Dermis blood vessel endothelial cell (primary cell): ENCODE measurements around the gene SYT5. TPM values are rescaled to one million over a fixed set of nuclear protein-coding genes. Genes with fewer than 3 reads are reported as not detected.
"Not testable (repeated sequence)": the region's sequence is repeated elsewhere in the genome, so short reads cannot be mapped to it uniquely, and the experiment has no call there.

Source experiments
- DNase-seq: peaks from one replicate; pipeline ENCODE4 v3.0.0; 2010
- total RNA-seq: library from RNA; depleted of rRNA; stranded (reverse); fragments of >200 nt; gene quantifications from 2 replicates; pipeline ENCODE4 v1.2.3, GENCODE V29; 2014

SYT5 gene
- total RNA-seq, 1 donor from 2014 or later: not detected

DNA sequence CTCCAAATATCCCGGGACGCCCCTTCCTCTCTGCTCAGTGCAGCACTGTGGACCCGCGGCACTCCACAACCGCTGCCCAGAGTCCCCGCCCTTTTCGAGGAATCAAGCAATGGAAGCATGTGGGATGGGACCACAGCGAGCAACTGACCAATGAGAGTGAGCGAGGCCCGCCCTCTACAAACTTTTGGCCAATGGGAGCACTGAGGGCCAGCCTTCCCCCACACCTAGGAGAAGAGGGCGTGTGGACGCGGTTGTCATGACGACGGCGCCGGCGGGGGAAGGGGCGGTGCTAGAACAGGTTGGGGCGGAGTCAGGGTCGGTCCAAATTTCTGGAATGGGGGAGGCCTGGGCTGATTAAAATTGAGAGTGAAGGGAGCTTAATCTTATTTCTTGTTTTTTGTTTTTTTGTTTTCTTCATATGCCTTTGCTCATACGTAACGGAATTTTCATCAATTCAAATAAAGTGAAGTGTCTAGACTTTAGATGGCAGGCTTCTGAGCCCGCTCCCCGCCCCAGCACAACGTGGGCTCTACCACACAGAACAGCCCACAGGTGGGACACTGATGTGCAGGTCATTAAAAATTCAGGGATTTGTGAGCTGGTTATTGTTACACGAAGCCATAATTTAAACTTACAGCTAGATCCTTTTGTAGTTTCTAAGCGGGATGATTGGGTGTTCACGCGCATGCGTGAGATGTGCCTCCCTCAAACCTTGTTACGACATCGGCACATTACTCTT, 13.4 kb downstream of the SYT5 start, which contains the start of gene DNAAF3:
Gene DNAAF3 (minus strand): TSS at position 84 of the 739 bp plus-strand sequence. CDS start 200 bp downstream, outside the sequence.
- DNase-seq: peak; percentile 99

DNA sequence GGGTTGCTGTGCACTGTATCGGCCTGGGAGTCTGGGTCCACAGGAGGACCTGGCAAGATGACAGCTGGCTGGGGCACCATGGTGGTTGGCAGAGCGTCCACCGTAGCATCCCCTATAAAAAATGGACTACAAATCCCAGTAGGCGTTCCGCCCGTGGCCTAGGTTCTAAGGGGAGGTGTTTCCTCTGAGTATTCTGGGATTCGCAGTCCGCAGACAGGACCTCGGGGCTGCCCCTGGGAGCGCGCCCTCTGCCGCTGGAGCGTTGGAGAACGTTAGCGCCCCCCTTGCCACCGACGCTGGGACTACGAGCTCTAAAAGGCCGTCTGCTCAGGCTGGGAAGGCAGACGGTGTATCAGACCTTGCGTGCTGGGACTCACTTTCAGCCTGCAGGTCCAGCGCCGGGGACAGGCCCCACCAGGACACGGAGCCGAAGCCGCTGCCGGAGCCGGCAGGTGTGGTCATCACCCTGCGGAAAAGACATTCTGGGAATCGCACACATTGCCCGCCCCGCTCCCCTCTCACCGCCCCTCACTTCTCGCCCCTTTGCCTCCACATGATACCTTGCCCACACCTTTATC, 14.0 kb downstream of the SYT5 start:
- peak; percentile 91 for DNase-seq

DNA sequence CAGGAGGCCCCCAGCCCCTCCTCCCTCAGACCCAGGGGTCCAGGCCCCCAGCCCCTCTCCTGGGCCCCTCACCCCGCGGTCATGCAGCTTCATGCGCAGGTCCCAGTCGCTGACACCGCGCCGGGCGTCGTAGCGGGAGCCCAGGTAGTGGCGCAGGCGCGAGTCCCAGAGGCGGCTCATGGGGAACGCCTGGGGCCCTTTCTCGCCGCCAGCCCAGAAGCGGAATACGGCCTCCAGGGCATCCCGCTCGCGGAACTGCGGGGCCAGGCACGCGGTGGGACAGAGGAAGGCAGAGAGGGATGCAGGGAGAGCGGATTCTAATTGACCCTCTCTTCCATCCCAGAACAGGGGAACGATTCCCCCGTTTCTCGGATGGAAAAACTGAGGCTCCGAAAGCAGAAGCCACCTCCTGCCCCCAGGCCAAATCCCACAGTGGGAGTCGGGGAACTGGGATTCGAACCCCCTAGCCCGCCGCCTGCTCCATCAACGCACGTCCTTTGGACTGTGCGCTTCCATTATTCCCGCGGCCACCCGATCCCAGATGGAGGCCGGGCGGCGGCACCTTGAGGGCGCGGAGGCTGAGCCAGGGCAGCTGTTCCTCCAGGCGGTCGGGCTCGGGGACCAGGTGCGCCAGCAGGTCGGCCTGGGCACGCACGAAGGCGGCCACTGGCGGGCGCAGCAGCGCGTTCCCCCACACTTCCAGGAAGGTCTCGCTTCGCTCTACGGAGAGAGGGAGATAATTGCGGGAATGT, 18.3 kb downstream of the SYT5 start:
- DNase-seq: no peak

DNA sequence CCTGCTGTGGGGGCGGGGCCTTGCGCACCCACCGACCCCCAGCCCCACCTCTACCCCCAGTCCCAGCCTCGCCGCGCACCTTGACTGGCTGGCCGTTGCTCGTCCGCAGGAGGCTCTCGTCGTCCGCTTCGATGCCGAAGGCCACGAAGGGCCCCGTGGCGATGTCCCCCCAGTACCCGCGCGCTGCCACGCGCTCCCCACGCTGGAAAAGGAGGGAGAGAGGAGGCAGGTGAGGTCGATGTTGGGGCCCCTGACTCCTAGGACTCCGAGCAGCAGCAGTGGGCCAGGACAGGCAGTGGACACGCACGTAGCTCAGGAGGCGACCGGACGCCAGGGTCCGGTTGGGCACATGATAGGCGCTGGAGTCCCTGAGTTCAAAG, 19.1 kb downstream of the SYT5 start:
- DNase-seq: no peak

DNA sequence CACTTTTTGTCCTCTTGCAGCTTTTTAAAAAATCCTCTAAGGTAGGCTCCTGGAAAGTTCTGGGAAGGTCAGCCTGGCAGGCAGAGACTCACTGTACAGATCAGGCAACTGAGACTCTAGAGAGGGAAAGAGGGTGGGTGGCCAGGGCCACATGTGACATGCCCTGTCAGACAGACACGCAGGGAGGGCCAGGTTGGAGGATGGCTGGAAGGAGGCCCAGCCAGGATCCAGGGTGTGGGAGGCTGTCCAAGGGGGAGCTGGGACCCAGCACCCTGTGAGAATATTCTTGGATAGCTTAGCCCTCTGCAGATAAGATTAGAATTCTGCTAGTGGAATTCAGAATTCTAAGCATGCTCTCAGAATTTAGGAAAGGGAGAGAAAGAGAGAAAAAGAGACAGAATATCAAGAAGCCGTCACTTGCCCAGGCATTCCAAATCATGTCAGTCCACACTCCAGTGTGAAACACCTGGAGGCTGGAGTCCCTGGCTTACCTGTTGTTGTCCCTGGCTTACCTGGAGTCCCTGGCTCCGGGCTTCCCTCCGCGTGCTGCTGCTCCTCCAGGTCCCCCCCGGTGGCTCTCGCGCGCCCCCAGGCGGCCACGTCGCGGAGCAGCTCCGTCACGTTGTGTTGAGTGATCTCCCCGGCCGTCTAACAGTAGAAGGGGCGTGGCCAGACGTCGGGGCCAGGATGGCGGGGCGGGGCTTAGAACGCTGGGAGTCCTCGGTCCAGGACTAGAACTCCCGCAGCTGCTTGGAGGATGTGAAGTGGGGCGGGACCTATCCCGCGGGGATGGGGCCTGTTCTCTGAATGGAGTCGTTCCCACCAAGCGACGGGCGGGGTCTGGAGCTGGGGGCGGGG, 19.7 kb downstream of the SYT5 start:
- DNase-seq: peak; percentile 93

DNA sequence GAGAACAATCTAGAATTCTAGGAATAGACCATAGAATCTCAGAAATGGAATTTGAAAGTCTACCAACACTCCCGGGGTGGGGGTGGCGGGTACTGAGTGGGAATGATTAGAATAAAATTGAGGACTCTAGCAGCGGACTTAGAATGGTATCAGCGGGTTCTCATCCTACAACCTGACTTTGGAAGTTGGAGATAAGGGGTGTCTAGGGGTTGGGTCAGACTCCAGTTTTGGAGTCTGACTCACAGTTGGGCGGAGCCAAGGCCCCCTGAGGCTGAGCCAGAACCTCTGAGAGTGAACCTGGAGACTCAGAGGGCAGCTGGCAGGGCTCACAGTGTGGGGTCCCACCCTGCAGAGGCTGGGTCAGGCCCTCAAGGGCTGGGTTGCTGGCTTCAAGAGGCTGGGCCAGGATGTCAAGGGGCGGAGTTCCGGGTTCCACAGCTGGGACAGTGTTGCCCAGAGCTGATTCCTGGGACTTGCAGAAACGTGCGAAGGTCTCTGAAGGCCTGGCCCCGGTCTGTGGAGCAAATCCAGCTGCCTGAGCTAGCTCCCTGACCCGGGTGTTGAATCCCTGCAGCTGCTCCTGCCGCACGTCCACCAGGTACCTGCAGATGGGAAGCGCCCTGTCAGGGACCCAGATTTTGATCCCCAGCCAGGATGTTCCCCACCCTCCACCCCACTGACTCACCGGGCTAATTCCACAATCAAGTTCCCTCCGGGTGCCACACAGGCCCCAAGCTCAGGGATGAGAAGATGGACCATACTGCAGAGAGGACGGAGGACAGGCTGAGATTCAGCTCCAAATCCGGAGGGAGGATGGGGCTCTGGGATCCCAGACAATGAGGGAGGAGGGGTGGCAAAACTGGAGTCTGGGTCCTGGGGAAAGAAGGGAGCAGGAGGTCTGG, 21.0 kb downstream of the SYT5 start:
- no peak for DNase-seq

DNA sequence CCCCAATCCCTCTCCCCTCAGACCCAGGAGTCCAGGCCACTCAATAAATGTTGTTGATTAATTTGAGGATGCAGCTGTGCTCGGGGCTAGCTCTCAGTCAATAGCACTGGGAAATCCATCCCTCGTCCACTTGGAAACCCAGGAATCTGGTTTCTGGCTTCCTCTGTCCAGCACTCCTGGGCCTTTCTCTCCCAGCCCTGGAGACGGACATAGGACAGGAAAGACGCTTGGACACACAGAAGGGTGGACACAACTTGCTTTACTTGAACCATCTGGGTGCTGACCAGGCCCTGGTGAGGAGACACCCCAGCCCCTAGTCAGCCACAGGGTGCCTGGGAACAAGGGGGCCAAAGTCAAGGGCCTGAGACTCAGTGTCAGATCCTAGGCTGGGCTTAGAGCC, 21.7 kb downstream of the SYT5 start:
- no peak for DNase-seq

DNA sequence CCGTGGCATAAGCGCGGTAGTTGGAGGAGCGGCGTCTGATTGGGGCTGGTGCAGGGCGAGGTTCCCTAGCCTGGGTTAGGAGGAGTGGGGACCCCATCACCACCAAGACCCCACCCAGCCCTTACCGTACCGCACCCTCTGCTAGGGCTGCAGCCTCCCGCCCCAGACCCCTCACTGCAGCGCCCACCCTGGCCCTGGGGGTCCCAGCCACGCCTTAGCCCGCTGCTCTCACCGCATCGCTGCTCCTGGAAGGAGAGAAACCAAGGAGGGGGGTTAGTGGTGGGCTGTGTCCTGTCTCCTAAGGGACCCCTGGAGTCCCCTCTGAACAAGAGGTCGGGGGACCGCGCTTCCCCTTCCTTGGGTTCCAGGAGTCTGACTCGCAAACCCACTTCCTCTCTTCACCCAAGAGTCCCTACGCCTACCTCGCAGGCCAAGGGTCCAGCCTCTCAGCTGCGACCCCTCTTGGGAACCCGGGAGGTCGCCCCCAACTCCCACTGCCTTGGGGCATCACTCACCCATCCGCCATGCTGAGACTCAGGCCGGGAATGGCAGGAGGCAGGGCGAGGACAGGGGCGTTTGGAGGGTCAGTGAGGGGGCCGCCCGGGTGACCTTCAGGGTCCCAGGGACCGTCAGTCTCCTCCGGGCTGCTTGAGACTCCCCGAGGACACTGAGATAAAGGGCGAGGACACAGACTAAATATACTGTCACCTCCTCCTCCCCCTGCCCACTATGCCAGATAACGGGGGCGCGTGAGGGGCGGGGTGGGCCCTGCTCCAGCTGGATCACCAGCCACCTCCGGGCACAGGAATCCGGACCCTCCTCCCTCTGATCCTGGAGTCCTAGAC, 22.8 kb downstream of the SYT5 start, which contains the start of gene TNNI3:
Gene TNNI3 (minus strand): TSS at position 669 of the 845 bp plus-strand sequence. CDS start 143 bp downstream, at position 526.
- no peak for DNase-seq

DNA sequence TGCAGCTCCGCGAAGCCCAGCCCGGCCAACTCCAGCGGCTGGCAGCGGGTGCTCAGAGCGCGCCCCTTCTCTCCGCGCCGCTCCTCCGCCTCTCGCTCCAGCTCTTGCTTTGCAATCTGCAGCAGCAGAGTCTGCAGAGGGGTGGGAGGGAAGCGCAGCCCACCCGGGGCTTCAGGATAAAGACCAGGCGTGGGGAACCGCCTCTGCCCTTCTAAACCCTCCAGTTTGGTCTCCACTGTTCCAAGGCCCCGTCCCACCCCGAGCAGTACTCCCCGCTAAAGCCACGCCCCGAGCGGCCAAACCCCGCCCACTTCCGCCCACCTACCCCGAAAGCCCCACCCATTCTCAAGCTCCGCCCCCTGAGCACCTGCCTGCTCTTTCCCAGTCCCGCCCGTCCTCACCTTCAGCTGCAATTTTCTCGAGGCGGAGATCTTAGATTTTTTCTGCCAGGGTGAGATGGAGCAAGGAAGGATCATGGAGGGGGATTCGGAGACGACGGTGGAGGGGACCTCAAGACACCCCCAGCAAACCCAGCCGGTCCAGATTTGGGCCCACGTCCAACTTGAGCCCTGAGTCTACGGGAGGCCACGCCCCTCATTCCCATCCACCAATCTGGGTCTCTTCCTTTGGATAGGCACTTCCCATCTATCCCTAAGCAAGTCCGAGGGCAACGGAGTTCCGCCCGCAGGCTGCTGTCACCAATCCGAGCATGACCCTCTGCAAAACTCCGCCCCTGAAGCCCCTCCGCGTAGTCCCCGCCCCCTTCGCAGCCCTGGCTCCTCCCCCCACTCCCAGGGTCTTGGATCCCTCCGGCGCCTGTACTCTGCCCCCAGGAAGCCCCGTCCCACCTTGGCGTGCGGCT, 23.7 kb downstream of the SYT5 start:
- DNase-seq: peak; percentile 55

DNA sequence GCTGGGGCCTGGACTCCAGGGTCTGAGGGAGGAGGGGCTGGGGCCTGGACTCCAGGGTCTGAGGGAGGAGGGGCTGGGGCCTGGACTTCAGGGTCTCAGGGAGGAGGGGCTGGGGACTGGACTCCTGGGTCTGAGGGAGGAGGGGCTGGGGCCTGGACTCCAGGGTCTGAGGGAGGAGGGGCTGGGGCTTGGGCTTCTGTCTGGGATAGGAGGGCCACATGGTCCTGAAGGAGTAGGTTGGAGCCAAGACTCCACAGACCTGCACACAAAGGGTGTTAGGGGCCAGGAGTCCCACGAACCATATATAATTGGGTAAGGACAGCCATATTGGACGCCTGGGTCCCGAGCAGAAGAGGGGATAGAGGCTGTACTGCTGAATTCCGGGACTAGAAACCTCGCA, 24.3 kb downstream of the SYT5 start:
- not testable (repeated sequence) for DNase-seq

DNA sequence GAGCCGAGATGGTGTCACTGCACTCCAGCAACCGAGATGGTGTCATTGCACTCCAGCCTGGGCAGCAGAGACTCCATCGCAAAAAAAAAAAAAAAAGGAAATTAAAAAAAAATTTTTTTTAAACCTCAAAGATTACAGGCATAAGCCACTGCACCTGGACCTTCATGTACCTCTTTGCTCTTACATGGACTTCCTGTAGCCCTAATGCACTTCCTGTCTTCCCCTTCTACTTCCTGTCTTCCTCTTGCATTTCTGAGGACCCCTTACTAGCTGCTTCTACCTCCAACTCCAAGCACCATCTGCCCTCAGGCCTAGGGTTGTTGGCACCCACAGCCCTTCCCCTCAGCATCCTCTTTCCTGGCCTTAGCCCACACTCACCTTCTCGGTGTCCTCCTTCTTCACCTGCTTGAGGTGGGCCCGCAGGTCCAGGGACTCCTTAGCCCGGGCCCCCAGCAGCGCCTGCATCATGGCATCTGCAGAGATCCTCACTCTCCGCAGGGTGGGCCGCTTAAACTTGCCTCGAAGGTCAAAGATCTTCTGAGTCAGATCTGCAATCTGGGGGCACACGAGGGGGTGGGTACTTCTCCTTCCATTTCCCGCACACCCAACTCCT, 26.3 kb downstream of the SYT5 start:
- no peak for DNase-seq

DNA sequence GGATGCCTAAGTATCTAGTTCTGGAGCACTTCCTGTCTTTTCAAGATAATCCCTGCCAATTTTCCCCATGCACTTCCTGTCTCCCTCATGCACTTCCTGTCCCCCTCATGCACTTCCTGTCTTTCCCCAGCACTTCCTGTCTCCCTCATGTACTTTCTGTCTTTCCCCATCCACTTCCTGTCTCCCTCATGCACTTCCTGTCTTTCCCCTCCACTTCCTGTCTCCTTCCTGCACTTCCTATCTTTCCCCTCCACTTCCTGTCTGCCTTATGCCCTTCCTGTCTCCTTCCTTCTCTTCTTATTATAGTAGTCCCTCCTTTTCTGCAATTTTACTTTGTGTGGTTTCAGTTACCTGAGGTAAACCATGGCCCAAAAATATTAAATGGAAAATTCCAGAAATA, 28.1 kb downstream of the SYT5 start:
- DNase-seq: no peak

DNA sequence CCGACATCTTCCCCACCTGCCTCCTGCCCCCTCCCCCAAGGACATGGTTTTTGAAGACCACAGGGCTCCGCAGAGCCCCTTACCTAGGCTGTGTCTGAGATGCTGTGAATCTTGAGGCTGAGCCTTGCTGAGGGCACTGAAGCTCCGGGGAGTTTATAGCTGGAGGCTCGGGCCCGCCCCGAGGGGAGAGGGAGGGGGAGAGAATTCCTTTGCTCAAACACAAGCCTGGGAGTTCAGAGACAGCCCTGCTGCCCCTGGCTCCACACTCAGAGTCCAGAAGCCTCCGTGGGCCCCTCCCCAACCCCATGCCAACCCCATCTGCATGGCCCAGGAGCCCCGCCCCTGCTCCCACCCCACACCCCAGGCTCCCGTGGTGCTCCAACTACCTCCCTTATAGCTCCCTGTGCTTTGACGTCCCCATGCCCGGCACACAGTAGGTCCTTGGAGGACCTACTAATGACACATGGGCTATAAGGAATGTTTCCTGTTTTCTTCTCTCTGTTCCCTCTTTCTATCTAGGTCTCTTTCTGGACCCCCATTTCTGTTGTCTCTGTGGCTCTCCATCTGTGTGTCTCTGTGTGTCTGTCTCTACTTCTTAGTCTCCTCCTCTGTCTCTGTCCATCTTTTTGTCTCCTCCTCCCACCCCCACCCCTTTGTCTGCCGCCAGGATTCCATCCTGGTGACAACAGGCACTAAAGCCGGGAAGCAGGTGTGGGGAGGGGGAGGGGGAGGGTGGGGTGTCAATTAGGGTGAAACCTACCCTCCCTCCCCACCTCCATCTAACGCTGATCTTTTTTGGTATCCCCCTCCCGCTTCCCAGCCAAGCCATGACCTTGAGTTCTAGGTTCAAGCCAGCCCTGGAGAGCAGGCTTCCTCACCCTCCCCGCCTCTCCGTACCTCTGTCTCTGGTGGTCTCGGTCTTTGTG, 30.7 kb downstream of the SYT5 start, which contains the start of gene TNNT1:
Gene TNNT1 (minus strand): TSS at position 129 of the 926 bp plus-strand sequence. CDS start 2,049 bp downstream, outside the sequence.
- DNase-seq: no peak

DNA sequence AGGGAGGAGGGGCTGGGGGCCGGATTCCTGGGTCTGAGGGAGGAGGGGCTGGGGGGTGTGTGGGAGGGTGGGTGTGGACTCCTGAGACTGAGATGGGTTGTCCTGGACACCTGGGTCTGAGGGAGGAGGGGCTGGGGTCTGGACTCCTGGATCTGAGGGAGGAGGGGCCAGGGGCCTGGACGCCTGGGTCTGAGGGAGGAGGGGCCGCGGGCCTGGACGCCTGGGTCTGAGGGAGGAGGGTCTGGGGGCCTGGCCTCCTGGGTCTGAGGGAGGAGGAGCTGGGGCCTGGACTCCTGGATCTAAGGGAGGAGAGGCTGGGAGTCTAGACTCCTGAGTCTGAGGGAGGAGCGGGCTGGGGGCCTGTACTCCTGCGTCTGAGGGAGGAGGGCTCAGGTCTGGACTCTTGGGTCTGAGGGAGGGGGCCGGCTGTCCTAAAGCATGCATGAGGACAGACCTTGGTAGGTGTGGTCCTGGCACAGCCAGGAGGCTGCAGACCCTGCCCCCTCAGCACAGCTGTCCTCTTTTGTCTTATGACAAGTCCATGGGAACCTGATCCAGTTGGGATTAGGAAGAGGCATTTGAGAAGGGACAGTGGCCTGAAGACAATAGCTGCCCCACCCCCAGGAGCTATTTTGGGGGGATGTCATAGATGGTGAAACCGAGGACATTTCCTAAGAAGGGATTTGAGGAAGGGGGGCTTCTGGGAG, 32.4 kb downstream of the SYT5 start:
- no peak for DNase-seq

DNA sequence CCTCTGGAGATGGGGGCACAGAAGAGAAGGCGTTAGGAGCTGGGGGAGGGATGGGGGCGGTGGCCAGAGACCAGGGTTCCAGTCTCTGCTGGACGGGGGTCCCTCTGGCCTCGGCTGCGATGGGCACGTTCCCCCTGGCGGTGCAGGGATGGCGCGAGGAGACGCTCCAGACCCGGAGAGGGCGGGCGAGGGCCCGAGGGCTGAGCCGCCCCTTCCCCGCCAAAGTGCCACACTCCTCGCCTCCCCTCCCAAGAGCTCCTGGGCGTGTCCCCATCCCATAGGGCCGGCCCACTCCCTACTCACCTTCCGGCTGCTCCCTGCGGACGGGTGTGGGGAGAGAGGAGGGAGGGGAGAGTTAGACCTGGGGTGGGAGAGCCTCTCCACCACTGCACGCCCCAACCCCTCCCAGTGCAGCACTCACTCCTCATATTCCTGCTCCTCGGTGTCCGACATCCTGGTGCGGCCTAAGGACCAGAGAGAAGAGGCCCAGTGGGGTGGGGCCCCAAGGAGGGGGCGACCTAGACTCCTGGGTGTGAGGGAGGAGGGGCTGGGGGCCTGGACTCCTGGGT, 33.3 kb downstream of the SYT5 start:
- DNase-seq: no peak

DNA sequence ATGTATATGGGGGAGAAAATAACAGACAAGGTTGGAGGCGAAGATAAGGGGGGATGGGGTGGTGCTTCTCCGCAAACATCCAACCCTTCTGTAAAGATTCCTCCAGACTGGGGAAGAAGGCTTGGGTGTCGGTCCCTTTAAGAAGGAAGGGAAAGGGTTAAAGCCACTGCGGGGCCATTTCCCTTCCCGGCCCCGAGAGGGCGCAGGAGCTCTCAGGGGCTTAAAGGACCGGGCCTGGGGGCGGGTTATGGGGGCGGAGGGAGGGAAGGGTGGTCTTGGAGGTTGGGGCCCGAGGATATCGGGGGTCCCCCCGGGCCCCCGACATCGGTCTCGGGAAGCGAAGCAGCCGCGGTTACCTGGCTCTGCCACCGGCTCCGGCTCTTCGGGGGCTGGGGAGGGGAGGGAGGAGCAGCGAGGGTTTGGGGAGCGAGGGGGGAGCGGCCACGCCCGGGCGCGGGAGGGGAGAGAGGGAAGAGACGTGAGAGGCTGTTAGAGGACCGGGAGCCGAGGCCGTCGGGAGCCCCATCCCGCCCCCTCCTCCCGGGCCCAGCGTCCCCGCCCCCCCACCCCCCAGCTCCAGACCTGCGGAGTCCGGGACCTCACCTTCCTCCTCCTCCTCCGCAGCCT, 33.9 kb downstream of the SYT5 start:
- DNase-seq: peak; percentile 31
